Keratinocyte (primary cell): ENCODE results near the gene PM20D1.

Experiments used
- CTCF ChIP-seq, 3 experiments: IDR thresholded peaks in 1 of 3; conservative IDR thresholded peaks in 1 of 3; optimal IDR thresholded peaks in 1 of 3; 2 replicates in 2 of 3; 3 replicates in 1 of 3; pipeline versions ENCODE3 to v1.5.1; 2011; ENCODE audit warnings: low read length in 3 of 3, mild to moderate bottlenecking in 3 of 3, moderate library complexity in 2 of 3, control low read depth in 1 of 3, inconsistent platforms in 1 of 3; ENCODE audit not compliant: insufficient read depth in 2 of 3; ENCODE audit errors: extremely low read depth in 1 of 3
- EZH2 ChIP-seq: IDR thresholded peaks from one replicate; pipeline ENCODE4 v1.6.1; 2012; ENCODE audit warnings: inconsistent platforms, mild to moderate bottlenecking, low read length, moderate library complexity

DNA sequence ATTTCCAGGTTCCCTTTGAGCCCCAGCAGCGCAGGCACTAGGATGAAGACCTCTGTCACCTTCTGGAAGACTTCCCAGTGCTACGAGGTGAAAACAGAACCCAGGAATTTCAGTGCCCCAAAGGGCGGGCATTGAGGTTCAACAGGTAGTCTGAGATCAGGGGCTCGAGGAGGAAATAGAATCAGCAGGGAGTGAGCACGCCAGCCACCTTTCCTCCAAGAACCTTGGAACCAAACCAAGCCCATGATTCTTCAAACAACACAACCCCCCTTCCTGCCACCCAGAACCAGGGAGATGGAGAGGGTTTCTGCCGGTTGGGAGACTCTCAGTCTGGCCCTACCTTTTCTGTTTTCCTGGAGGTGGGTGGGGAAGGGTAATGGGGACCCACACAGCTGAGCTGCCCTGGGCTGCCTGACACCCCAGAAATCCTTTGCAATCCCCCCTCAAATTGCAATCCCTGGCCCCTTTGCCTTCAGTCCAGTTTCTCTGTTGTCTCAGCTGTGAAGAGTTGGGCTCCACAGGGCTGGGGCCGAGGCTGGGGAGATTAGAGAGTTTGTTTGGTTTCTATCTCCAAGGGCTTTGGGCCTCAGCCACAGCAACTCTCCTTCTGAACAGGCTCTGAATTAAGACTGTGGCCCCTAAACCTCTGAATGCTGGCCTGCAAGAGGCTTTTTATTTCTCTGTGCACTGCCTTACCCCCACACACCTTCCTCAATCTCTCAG, 48.8 kb downstream of the PM20D1 start:
- TF ChIP-seq CTCF (optimal IDR thresholded peaks at IDR 0.05 in 1 of 3, IDR thresholded peaks at IDR 0.05 in 1 of 3, conservative IDR thresholded peaks at IDR 0.05 in 1 of 3; ENCODE audit: extremely low read depth in 1 of 3, insufficient read depth in 2 of 3, low read length in 3 of 3) (no peak), EZH2 (no peak)
